ENCODE results near the gene IFT88.

IFT88 gene

GRCh38 chr13:20719783-20720182 lies 152.8 kb downstream of the IFT88 start:
- no peak for DNase-seq

GRCh38 chr13:20720499-20720898 lies 153.5 kb downstream of the IFT88 start:
- DNase-seq: no peak

- DNase-seq: no peak
Measured at GRCh38 chr13:20721058-20721453, 154.1 kb downstream of the IFT88 start.

- no peak for DNase-seq
Measured at GRCh38 chr13:20721454-20722357, 154.7 kb downstream of the IFT88 start.

GRCh38 chr13:20727856-20728255 lies 160.9 kb downstream of the IFT88 start:
- no peak for DNase-seq

GRCh38 chr13:20728579-20729311 lies 161.8 kb downstream of the IFT88 start:
- no peak for DNase-seq

- no peak for DNase-seq
Measured at GRCh38 chr13:20729633-20730585, 163.0 kb downstream of the IFT88 start.

- DNase-seq: no peak
Measured at GRCh38 chr13:20738616-20739015, 171.7 kb downstream of the IFT88 start.

- no peak for DNase-seq
Measured at GRCh38 chr13:20740021-20740420, 173.1 kb downstream of the IFT88 start.
